ENCODE results near the gene ALOX12B. TPM values are rescaled to one million over a fixed set of nuclear protein-coding genes. Genes with fewer than 3 reads are reported as not detected.
"Not testable (repeated sequence)": the region's sequence is repeated elsewhere in the genome, so short reads cannot be mapped to it uniquely, and the experiment has no call there.

ALOX12B gene
- total RNA-seq, 1 donor from 2014 or later: 0.62 TPM

DNA sequence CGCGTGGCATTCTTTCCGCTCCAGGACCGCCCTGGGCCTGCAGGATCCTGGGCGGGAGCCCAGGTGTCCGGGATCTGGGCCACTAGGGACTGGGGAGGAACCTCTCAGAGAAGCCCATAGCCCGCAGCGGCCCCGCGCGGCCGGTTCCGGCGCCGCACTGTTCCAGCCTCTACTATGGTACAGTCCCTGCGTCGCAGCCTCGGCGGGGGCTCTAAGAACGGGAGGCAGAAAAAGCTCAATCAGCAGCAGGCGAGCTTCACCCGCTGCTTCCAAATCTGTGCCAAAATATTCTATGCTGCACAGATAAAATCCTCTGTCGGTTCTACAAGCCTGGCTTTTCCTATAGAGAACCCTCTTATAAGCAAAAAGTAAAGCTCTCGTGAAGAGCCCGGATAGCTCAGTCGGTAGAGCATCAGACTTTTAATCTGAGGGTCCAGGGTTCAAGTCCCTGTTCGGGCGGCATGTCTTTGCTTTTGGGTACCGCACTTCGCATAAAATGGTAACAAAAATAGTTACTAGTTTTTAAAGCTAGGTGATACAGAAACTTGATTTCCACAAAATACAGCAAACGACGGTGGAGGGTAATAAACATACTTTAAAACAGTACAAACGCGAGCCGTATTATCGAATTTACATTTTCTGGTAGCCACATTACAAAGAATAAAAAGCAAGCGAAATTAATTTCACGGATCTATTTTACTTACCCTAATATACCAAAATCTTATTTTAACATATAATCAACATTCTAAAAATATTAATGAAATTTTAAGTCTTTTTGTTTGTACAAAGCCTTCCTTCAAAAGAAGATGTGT, 31.5 kb upstream of the ALOX12B start:
- DNase-seq (ENCODE audit: low spot score): peak; percentile 88

DNA sequence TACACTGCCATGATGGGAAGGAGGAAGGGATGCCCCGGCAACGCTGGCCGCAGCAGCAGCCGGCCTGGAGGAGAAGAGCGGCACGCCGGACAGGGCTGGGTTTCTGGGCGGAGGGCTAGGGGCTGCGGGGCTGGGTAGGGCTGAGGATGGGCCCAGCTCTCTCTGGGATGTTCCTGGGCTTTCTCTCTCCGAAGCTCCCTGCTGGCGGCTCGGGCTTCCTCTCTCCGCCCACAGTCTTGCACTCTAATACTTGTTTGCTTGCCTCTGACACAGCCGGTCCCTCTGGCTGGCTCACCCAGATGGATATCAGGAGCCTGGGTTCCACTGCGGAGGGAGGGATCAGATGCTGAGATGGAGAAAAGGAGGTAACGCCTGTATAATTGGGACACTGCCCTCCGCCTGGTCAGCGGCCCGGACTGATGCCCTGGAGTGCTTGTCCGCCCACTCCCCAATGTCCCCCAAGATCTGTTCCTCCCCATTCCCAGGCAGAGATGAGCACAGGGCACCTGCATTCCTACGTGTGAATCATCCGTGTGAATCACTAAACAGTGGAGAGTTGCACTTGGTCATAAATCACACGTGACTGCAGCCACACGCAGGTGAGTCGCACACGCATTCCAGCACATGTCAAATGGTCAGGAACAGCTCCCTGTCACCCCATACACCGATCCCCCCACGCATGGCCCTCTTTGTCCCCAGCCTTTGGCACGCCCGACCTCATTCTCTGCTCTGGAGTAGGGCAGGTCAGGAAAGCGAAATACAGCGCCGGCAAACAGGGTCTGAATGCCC, 30.7 kb upstream of the ALOX12B start, which contains the start of gene ALOXE3:
Gene ALOXE3, minus strand, starts transcription at position 535 of the 789 bp plus-strand sequence. Its CDS starts 524 bp downstream, at position 11.
- DNase-seq (ENCODE audit: low spot score): peak; percentile 77

GRCh38 chr17:8117367-8117979, 30.0 kb upstream of the ALOX12B start:
- DNase-seq (ENCODE audit: low spot score): no peak

DNA sequence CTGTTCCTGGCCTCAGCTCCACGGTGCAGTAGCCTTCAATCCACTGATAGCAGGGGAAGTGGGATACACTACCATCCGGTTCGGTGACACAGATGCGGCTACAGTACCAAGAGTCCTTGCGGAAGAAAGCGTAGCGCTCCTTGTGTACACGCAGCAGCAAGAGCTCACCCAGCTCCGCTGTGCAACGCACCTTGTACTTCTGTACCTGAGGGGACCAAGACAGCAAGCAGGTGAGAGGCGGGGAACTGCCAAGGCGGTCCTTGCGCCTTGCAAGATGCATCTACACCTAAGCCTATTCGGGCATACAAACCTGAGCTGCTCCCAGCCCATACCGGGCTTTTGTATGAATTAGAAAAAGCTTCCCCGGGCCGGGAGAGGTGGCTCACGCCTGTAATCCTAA, 29.3 kb upstream of the ALOX12B start:
- no peak for DNase-seq (ENCODE audit: low spot score)

GRCh38 chr17:8110907-8111306, 23.4 kb upstream of the ALOX12B start:
- DNase-seq (ENCODE audit: low spot score): no peak

- no peak for DNase-seq (ENCODE audit: low spot score)
These were observed 22.9 kb upstream of the ALOX12B start for GRCh38 chr17:8110456-8110804.

GRCh38 chr17:8109661-8110455, 22.3 kb upstream of the ALOX12B start:
- peak; percentile 60 for DNase-seq (ENCODE audit: low spot score)

DNA sequence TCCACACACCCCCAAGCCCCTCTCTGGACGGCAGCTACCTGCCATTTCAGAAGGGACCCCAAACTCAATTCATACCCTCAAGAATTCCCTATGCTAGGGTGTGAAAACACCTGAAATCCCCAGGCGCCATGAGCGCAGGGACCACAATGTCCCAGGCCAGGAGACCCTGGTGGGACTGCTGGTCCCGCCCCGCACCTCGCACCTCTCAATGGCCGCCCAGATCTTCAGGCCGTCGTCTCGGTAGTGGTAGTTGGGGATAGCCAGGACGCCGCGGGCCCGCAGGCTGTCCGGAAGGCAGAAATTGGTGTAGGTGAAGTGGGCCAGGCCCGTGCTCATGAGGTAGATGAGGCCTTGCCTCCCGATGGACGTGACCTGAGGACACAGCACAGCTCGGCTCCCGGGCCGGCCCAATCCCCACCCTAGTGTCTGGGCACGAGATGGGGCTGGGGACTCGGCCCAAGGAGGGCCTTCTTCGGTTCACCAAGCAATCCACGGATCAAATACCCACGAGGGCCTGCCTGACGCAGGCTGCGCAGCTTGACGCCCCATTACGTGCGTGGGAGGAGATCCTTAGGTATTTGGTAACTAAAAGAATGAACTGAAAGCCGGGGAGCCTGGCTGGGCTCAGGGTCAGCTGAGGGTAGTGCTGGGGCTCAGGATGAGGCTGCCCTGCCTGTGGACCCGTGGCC, 21.6 kb upstream of the ALOX12B start:
- DNase-seq (ENCODE audit: low spot score): no peak

- DNase-seq (ENCODE audit: low spot score): not testable (repeated sequence)
These were observed 19.5 kb upstream of the ALOX12B start for GRCh38 chr17:8106980-8107379.

DNA sequence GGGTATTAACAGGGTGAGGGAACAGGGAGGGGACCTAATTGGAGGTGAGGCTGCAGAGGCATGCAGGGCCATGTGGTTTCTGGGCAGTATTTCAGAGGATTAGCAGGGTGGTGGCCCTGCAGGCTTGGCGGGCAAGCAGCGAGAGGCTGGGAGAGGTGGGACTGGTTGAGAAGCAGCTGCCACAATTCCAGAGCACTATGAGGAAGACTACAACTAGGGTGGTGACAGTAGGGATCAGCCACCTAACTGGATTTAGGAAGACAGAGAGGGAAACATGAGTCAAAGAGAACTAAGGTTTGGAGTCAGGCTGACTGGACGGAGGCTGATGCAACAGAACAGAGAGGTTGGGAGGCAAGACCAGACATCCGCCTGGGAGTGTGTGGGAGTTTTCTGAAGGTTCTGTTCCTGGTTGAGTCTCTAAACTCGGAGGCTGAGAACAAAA, 18.5 kb upstream of the ALOX12B start:
- DNase-seq (ENCODE audit: low spot score): no peak

DNA sequence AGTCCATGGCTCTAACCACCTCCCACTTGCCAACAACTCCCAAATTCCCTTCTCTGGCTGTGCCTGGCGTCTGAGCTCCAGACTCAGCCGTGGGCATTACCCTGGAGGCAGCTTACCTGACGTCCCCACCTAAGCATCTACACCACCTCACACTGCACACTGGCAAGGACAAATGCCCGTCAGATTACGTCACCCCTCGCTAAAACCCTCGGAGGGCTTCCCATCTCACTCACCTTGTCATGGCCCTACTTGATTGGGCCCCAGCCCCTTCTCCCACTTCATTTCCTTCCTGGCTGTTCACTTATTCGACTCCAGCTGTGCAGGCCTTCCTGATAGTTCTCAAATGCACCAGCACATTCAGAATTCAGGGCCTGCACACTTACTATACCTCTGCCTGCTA, 17.4 kb upstream of the ALOX12B start:
- no peak for DNase-seq (ENCODE audit: low spot score)

DNA sequence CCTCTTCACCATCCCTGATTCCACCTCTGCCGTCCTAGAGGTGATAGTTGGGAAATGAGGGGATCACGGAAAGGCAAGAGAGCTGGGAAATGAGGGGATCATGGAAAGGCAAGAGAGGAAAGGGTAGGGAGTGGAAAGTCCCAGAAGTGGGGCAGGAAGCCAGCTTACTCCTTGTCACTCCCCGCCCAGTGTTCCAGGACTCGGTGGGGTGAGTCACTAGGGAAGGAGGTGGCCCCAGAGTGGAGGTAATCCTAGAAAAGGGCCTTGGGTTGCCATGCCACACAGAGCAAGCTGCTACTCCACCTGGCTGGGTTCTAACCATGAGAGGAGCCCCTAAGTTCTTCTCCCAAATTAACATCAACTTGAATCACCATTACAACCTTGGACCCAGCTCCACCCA, 16.0 kb upstream of the ALOX12B start:
- DNase-seq (ENCODE audit: low spot score): no peak

- DNase-seq (ENCODE audit: low spot score): no peak
These were observed 14.2 kb upstream of the ALOX12B start for GRCh38 chr17:8101721-8102120.

DNA sequence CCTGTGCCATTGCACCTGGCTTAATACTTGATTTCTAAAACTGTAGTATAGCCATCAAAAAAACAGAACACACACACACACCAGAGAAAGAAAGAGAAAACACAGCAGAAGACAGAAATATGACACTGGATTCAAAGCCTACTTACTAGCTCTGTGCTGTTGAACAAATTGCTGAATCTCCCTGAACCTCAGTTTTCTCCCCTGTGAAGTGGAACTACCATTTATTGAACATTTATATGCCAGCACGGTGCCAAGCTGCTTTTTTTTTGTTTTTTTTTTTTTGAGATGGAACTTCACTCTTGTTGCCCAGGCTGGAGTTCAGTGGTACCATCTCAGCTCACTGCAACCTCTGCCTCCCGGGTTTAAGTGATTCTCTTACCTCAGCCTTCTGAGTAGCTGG, 13.2 kb upstream of the ALOX12B start:
- DNase-seq (ENCODE audit: low spot score): no peak

DNA sequence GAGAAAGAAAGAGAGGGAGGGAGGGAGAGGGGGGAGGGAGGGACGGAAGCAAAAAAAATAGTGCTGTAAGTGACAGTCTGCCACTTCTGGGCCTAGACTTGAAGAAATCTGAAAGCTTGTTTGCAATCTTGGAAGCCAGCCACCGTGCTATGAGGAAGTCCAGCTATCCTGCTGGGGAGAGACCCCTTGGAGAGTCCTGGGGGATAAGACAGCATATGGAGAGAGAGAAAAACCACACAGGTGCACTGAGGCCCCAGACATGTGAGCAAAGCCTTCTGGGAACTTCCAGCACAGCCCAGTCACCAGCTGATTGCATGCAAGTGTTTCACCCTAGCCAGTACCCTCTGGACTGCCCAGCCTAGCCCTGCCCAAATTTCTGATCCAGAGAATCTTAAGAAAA, 12.6 kb upstream of the ALOX12B start:
- DNase-seq (ENCODE audit: low spot score): no peak

- no peak for DNase-seq (ENCODE audit: low spot score)
These were observed 9.0 kb upstream of the ALOX12B start for GRCh38 chr17:8096541-8096940.

GRCh38 chr17:8095361-8095760, 7.8 kb upstream of the ALOX12B start:
- DNase-seq (ENCODE audit: low spot score): no peak

DNA sequence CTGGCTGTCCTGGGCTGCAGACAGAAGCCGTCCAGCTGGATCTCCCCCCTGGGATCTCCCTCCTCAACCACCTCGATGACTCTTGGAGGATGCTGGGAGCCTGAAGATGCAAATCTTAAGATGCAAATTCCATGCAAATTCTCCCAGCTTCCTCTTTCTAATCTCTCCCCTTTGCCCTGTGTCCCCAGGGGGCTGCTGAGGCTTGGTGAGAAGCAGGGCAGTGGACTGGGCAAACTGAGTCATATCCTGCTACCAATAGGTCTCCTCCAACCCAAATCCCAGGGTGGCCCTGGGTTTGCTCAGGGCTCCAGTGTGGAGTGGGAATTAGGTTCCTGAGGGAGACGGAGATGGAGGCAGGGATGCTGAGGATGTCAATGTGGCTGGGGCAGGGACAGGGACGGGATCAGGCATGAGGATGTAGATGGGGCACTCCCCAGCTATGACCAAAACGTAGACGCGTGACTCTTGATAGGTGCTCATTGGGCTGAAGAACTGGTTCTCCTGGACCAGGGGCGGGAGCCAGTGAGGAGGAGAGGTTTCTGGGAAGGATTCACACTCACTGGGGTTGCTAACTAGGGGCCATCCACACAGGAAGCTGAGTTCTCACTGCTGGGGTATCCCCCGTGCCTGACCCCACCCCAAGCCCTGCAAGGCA, 3.6 kb upstream of the ALOX12B start:
- no peak for DNase-seq (ENCODE audit: low spot score)

DNA sequence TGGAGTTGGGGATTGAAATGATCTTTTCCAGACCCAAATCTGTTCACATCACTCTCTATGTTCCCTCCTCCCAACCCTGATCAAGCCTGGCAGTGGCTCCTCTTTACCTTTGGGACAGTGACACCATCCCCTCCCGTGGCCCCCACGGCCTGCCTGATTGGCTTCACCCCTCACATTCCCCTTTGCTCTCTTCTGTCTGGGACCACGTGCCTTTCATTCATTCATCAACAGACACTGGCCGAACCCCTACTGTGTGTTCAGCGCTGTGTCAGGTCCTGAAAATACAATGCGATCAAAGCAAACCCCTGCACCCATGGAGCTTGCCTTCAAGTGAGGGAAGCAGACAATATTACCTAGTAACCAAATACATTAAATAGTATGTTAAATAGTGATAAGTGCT, 2.2 kb upstream of the ALOX12B start:
- no peak for DNase-seq (ENCODE audit: low spot score)

DNA sequence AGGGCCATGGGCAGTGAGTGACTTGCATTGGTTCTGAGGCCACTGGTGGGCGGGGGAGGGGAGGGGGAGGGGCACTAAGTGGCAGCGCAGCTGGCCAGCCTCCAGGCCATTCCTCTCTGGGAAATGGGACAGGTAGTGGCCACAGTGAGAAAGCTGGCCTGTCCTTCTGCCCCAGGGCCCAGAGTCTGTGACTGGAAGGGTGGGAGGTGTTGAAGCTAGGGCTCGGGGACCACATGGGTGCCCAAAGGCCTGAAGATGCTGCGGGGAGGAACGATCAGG, 375 bp upstream of the ALOX12B start:
- no peak for DNase-seq (ENCODE audit: low spot score)

GRCh38 chr17:8084250-8084649, 3.3 kb downstream of the ALOX12B start:
- no peak for DNase-seq (ENCODE audit: low spot score)

All from ureter (tissue), 1 donor.